Keratinocyte (primary cell): Measurements from ENCODE around the gene NUP205. TPM values are rescaled to one million over a fixed set of nuclear protein-coding genes. Genes with fewer than 3 reads are reported as not detected.
A peak's percentile ranks its signal among the peaks of the same experiment; 100 is the strongest.

ENCODE experiments used
- DNase-seq: peaks from one replicate; pipeline ENCODE4 v3.0.0-alpha.2; 2011; ENCODE audit warnings: low read depth, missing footprints, low spot score
- FAIRE-seq: peaks from 2 replicates; lab custom pipeline; 2011; peaks lifted over from hg19 to GRCh38; lab: Jason Lieb, UNC
- H2AFZ ChIP-seq: 2 replicates; pipeline ENCODE4 v1.6.0; 2012; ENCODE audit warnings: low read length, control low read depth, inconsistent platforms; ENCODE audit not compliant: control insufficient read depth
- H3K27ac ChIP-seq: 2 replicates; pipeline ENCODE4 v1.5.1; 2011; ENCODE audit warnings: low read length; ENCODE audit not compliant: control insufficient read depth, insufficient read depth
- H3K27me3 ChIP-seq: 3 replicates; pipeline ENCODE4 v1.6.0; 2011; ENCODE audit warnings: low read length; ENCODE audit not compliant: control insufficient read depth, insufficient read depth; ENCODE audit errors: extremely low read depth
- H3K36me3 ChIP-seq, 2 experiments: 2 replicates in 1 of 2; 3 replicates in 1 of 2; pipeline ENCODE4 v1.5.1; 2011; ENCODE audit warnings: low read length in 2 of 2, mild to moderate bottlenecking in 1 of 2; ENCODE audit not compliant: control insufficient read depth in 2 of 2, insufficient read depth in 2 of 2; ENCODE audit errors: extremely low read depth in 1 of 2
- H3K4me1 ChIP-seq: 3 replicates; pipeline ENCODE4 v1.5.1; 2011; ENCODE audit warnings: low read length; ENCODE audit not compliant: control insufficient read depth, insufficient read depth; ENCODE audit errors: extremely low read depth
- H3K4me2 ChIP-seq: 3 replicates; pipeline ENCODE4 v1.6.0; 2011; ENCODE audit warnings: low read depth, low read length; ENCODE audit not compliant: control insufficient read depth, insufficient read depth; ENCODE audit errors: extremely low read depth
- H3K4me3 ChIP-seq, 3 experiments: fragments of 200-600 bp in 1 of 3; sonication (generic) in 1 of 3; 2 replicates in 2 of 3; 3 replicates in 1 of 3; pipeline ENCODE4 v1.5.1; 2011 to 2016; ENCODE audit warnings: low read length in 3 of 3, mild to moderate bottlenecking in 3 of 3, control low read depth in 2 of 3, inconsistent platforms in 1 of 3, low read depth in 1 of 3, mixed read lengths in 1 of 3, mixed run types in 1 of 3, moderate library complexity in 1 of 3; ENCODE audit not compliant: control insufficient read depth in 2 of 3, insufficient read depth in 2 of 3; ENCODE audit errors: extremely low read depth in 1 of 3
- H3K79me2 ChIP-seq: 2 replicates; pipeline ENCODE4 v1.6.0; 2012; ENCODE audit warnings: low read length; ENCODE audit not compliant: control insufficient read depth, insufficient read depth
- H3K9ac ChIP-seq: 3 replicates; pipeline ENCODE4 v1.6.0; 2011; ENCODE audit warnings: low read length; ENCODE audit not compliant: control insufficient read depth, insufficient read depth; ENCODE audit errors: extremely low read depth
- H3K9me1 ChIP-seq: 3 replicates; pipeline ENCODE4 v1.6.0; 2011; ENCODE audit warnings: low read length; ENCODE audit not compliant: control insufficient read depth, insufficient read depth; ENCODE audit errors: extremely low read depth
- H3K9me3 ChIP-seq: 2 replicates; pipeline ENCODE4 v1.5.1; 2012; ENCODE audit warnings: low read depth, low read length; ENCODE audit not compliant: control insufficient read depth
- H4K20me1 ChIP-seq: 3 replicates; pipeline ENCODE4 v1.6.0; 2011; ENCODE audit warnings: low read length; ENCODE audit not compliant: control insufficient read depth, insufficient read depth; ENCODE audit errors: extremely low read depth
- CTCF ChIP-seq, 3 experiments: IDR thresholded peaks in 1 of 3; conservative IDR thresholded peaks in 1 of 3; optimal IDR thresholded peaks in 1 of 3; 2 replicates in 2 of 3; 3 replicates in 1 of 3; pipeline versions ENCODE3 to v1.5.1; 2011; ENCODE audit warnings: low read length in 3 of 3, mild to moderate bottlenecking in 3 of 3, moderate library complexity in 2 of 3, control low read depth in 1 of 3, inconsistent platforms in 1 of 3; ENCODE audit not compliant: insufficient read depth in 2 of 3; ENCODE audit errors: extremely low read depth in 1 of 3
- EZH2 ChIP-seq: IDR thresholded peaks from one replicate; pipeline ENCODE4 v1.6.1; 2012; ENCODE audit warnings: inconsistent platforms, mild to moderate bottlenecking, low read length, moderate library complexity
- dilution Hi-C: fragments of 300-500 bp; cut with MboI; formaldehyde crosslinking; loops from one replicate; pipeline ENCODE4 v1.7.0; 2020; ENCODE audit warnings: low sequenced_read_pairs; ENCODE audit not compliant: extremely low pct_ligation_motif_present
- polyA plus RNA-seq, 5 experiments: library from polyadenylated mRNA; depleted of rRNA in 3 of 5; stranded (reverse) in 3 of 5; stranded (forward) in 1 of 5; unstranded in 1 of 5; fragments of >200 nt; gene quantifications; 1 replicate in 1 of 5; 2 replicates in 3 of 5; 3 replicates in 1 of 5; pipeline versions ENCODE4 v1.2.1 to v1.2.3, GENCODE V29; 2011 to 2012; ENCODE audit warnings: missing spikeins in 2 of 5, low read depth in 1 of 5, low replicate concordance in 1 of 5

Gene NUP205
- polyA plus RNA-seq, 1 donor (not counting 4 experiments of a cell fraction or from before 2014, with no cell fraction given), result 74.6 TPM

- Histone ChIP-seq H4K20me1 (no peaks in the 10 kb centered on the region), H3K36me3 (no peaks in the 10 kb centered on the region), H3K4me1 (peaks cover 3% of the 10 kb centered on the region), H2AFZ (no peak overlapping the region), H3K9me3 (no peaks in the 10 kb centered on the region), H3K9me1 (no peaks in the 10 kb centered on the region), H3K27me3 (no peaks in the 10 kb centered on the region), H3K9ac (peak overlapping the region; percentile 99), H3K27ac (peak overlapping the region; percentile 99), H3K4me2 (peak overlapping the region; percentile 90), H3K79me2 (peaks cover 60% of the 10 kb centered on the region), H3K4me3 (peak overlapping the region; percentile 59 to 98 (median 79))
- dilution Hi-C loops, result no loop called here
- DNase-seq (no peak), FAIRE-seq (no peak)
- TF ChIP-seq CTCF (optimal IDR thresholded peaks at IDR 0.05 in 1 of 3, IDR thresholded peaks at IDR 0.05 in 1 of 3, conservative IDR thresholded peaks at IDR 0.05 in 1 of 3; ENCODE audit: extremely low read depth in 1 of 3, insufficient read depth in 2 of 3, low read length in 3 of 3) (no peak), EZH2 (no peak)
These were observed 1.2 kb downstream of the NUP205 start for GRCh38 chr7:135558881-135559280.

GRCh38 chr7:135560631-135561030 is 2.9 kb downstream of the NUP205 start:
- Histone ChIP-seq H3K9ac (no peak overlapping the region), H3K4me3 (no peak overlapping the region), H3K27ac (no peak overlapping the region), H3K4me2 (no peak overlapping the region), H3K27me3 (no peaks in the 10 kb centered on the region), H3K4me1 (peaks cover 3% of the 10 kb centered on the region), H3K9me3 (no peaks in the 10 kb centered on the region), H4K20me1 (no peaks in the 10 kb centered on the region), H3K79me2 (peaks cover 77% of the 10 kb centered on the region), H3K36me3 (no peaks in the 10 kb centered on the region), H2AFZ (no peak overlapping the region), H3K9me1 (no peaks in the 10 kb centered on the region)
- TF ChIP-seq EZH2 (no peak), CTCF (optimal IDR thresholded peaks at IDR 0.05 in 1 of 3, IDR thresholded peaks at IDR 0.05 in 1 of 3, conservative IDR thresholded peaks at IDR 0.05 in 1 of 3; ENCODE audit: extremely low read depth in 1 of 3, insufficient read depth in 2 of 3, low read length in 3 of 3) (no peak)
- no peak for DNase-seq
- FAIRE-seq, result no peak
- dilution Hi-C loops, result no loop called here
